ENCODE results near the gene RSPO1. TPM values are rescaled to one million over a fixed set of nuclear protein-coding genes. Genes with fewer than 3 reads are reported as not detected.

Gene RSPO1
- total RNA-seq, 3 donors from 2014 or later: 0.12 to 1.7 (median 0.53) TPM

GRCh38 chr1:37633938-37634243 lies 801 bp downstream of the RSPO1 start:
- intact Hi-C loops (cut with DNase I, micrococcal nuclease): no loop called here
- DNase-seq (no peak), ATAC-seq (no peak)
- no peaks in the 10 kb centered on the region for H3K9me3 ChIP-seq
- H3K4me1 ChIP-seq (ENCODE audit: low read depth): peaks cover 6% of the 10 kb centered on the region
- no peak overlapping the region for H3K4me3 ChIP-seq
- no peaks in the 10 kb centered on the region for H3K36me3 ChIP-seq (ENCODE audit: low read depth)
- TF ChIP-seq CTCF (IDR thresholded peaks at IDR 0.05): no peak

- intact Hi-C loops (cut with DNase I, micrococcal nuclease): no loop called here
- no peak for DNase-seq
- Histone ChIP-seq H3K4me1 (ENCODE audit: low read depth) (peaks cover 6% of the 10 kb centered on the region), H3K36me3 (ENCODE audit: low read depth) (no peaks in the 10 kb centered on the region), H3K4me3 (no peak overlapping the region), H3K9me3 (no peaks in the 10 kb centered on the region)
- no peak for ATAC-seq
- TF ChIP-seq CTCF (IDR thresholded peaks at IDR 0.05): no peak
These were observed 1.4 kb downstream of the RSPO1 start for GRCh38 chr1:37633040-37633937.

GRCh38 chr1:37631036-37631435 lies 3.7 kb downstream of the RSPO1 start:
- intact Hi-C loops (cut with DNase I, micrococcal nuclease): no loop called here

GRCh38 chr1:37630426-37631028 lies 4.2 kb downstream of the RSPO1 start:
- ATAC-seq (no peak), DNase-seq (no peak)
- Histone ChIP-seq H3K36me3 (ENCODE audit: low read depth) (no peaks in the 10 kb centered on the region), H3K4me3 (no peak overlapping the region), H3K9me3 (no peaks in the 10 kb centered on the region), H3K4me1 (ENCODE audit: low read depth) (peaks cover 6% of the 10 kb centered on the region)
- TF ChIP-seq CTCF (IDR thresholded peaks at IDR 0.05): no peak
- intact Hi-C loops (cut with DNase I, micrococcal nuclease): no loop called here

More at GRCh38 chr1:37631036-37631435, 3.7 kb downstream of the RSPO1 start:
- Histone ChIP-seq H3K9me3 (no peaks in the 10 kb centered on the region), H3K4me1 (ENCODE audit: low read depth) (peaks cover 6% of the 10 kb centered on the region), H3K4me3 (no peak overlapping the region), H3K36me3 (ENCODE audit: low read depth) (no peaks in the 10 kb centered on the region)
- no peak for TF ChIP-seq CTCF (IDR thresholded peaks at IDR 0.05)
- ATAC-seq (no peak), DNase-seq (no peak)

- H3K9me3 ChIP-seq: no peaks in the 10 kb centered on the region
- H3K36me3 ChIP-seq (ENCODE audit: low read depth): no peaks in the 10 kb centered on the region
- intact Hi-C loops (cut with DNase I, micrococcal nuclease): no loop called here
- no peak overlapping the region for H3K4me3 ChIP-seq
- DNase-seq: no peak
- TF ChIP-seq CTCF (IDR thresholded peaks at IDR 0.05): no peak
- ATAC-seq: no peak
- H3K4me1 ChIP-seq (ENCODE audit: low read depth): peaks cover 6% of the 10 kb centered on the region
These were observed 4.8 kb downstream of the RSPO1 start for GRCh38 chr1:37629726-37630425.

All from mucosa of descending colon (tissue), 3 donors.